ENCODE measurements around the gene DDX28. TPM values are rescaled to one million over a fixed set of nuclear protein-coding genes. Genes with fewer than 3 reads are reported as not detected.

Gene DDX28
- total RNA-seq (2022; extraction: Qiagen RNA extraction) = 17.2 to 21.0 TPM (median 19.3 TPM) in 5 replicates

GRCh38 chr16:68022728-68023537 is at the start of gene DDX28, which contains the start of gene DUS2:
TSS of gene DDX28 (minus strand) at chr16:68023232. CDS start at chr16:68023202, 30 bp downstream.
TSS of gene DUS2 (plus strand) at chr16:68023284. CDS start at chr16:68038024, 14,740 bp downstream.

GRCh38 chr16:68015681-68016080 is 7.4 kb downstream of the DDX28 start, which contains the start of gene DPEP2NB:
TSS of gene DPEP2NB (minus strand) at chr16:68015911. CDS start at chr16:68015770, 141 bp downstream.

GRCh38 chr16:67998779-67999688 is 24.0 kb downstream of the DDX28 start, which contains the start of gene DPEP2:
TSS of gene DPEP2 (minus strand) at chr16:67999484. CDS start at chr16:67993212, 6,272 bp downstream.

GRCh38 chr16:67979955-67980678 is 42.9 kb downstream of the DDX28 start, which contains the start of gene DPEP3:
TSS of gene DPEP3 (minus strand) at chr16:67980499. CDS start at chr16:67980380, 119 bp downstream.

Other genes with a start within 250 kb of the DDX28 start
- 8.0 to 9.5 TPM (median 8.4 TPM) in 5 replicates for gene RANBP10, start 216.7 kb downstream of the DDX28 start, total RNA-seq (2022; extraction: Qiagen RNA extraction)
- 0.21 to 0.63 TPM (median 0.44 TPM) in 5 replicates for gene TSNAXIP1, start 216.3 kb downstream of the DDX28 start, total RNA-seq (2022; extraction: Qiagen RNA extraction)
- 26.5 to 41.7 TPM (median 40.0 TPM) in 5 replicates for gene THAP11, start 180.9 kb downstream of the DDX28 start, total RNA-seq (2022; extraction: Qiagen RNA extraction)
- gene NUTF2, start 176.3 kb downstream of the DDX28 start, total RNA-seq (2022; extraction: Qiagen RNA extraction) = 232 to 250 TPM (median 235 TPM) in 5 replicates
- 21.8 to 28.3 TPM (median 26.3 TPM) in 5 replicates for gene CENPT, start 175.5 kb downstream of the DDX28 start, total RNA-seq (2022; extraction: Qiagen RNA extraction)
- 47.8 to 62.7 TPM (median 58.0 TPM) in 5 replicates for gene EDC4, start 150.2 kb downstream of the DDX28 start, total RNA-seq (2022; extraction: Qiagen RNA extraction)
- gene NRN1L, start 138.3 kb downstream of the DDX28 start, total RNA-seq (2022; extraction: Qiagen RNA extraction) = 0.15 to 0.24 TPM (median 0.20 TPM) in 4 of 5 replicates, not detected in the other
- 13.8 to 18.3 TPM (median 16.6 TPM) in 5 replicates for gene PSKH1, start 130.0 kb downstream of the DDX28 start, total RNA-seq (2022; extraction: Qiagen RNA extraction)
- 1.2 to 1.9 TPM (median 1.5 TPM) in 5 replicates for gene CTRL, start 91.4 kb downstream of the DDX28 start, total RNA-seq (2022; extraction: Qiagen RNA extraction)
- gene PSMB10, start 86.4 kb downstream of the DDX28 start, total RNA-seq (2022; extraction: Qiagen RNA extraction) = 37.3 to 52.6 TPM (median 52.0 TPM) in 5 replicates
- 4.5 to 13.3 TPM (median 12.1 TPM) in 5 replicates for gene LCAT, start 79.1 kb downstream of the DDX28 start, total RNA-seq (2022; extraction: Qiagen RNA extraction)
- 26.9 to 33.6 TPM (median 29.3 TPM) in 5 replicates for gene SLC12A4, start 54.6 kb downstream of the DDX28 start, total RNA-seq (2022; extraction: Qiagen RNA extraction)
- not detected in 5 replicates for gene DPEP3, start 42.7 kb downstream of the DDX28 start, total RNA-seq (2022; extraction: Qiagen RNA extraction)
- gene DPEP2, start 23.7 kb downstream of the DDX28 start, total RNA-seq (2022; extraction: Qiagen RNA extraction) = 0.05 TPM in 1 of 5 replicates, not detected in the others
- gene DPEP2NB, start 7.3 kb downstream of the DDX28 start, total RNA-seq (2022; extraction: Qiagen RNA extraction) = not detected in 5 replicates
- gene DUS2, start 52 bp upstream of the DDX28 start, total RNA-seq (2022; extraction: Qiagen RNA extraction) = 16.4 to 17.6 TPM (median 16.9 TPM) in 5 replicates
- gene NFATC3, start 62.1 kb upstream of the DDX28 start, total RNA-seq (2022; extraction: Qiagen RNA extraction) = 12.2 to 15.0 TPM (median 14.4 TPM) in 5 replicates
- gene ESRP2, start 212.9 kb upstream of the DDX28 start, total RNA-seq (2022; extraction: Qiagen RNA extraction) = 0.05 to 0.18 TPM (median 0.10 TPM) in 5 replicates
- 15.0 to 16.6 TPM (median 15.1 TPM) in 5 replicates for gene PLA2G15, start 222.1 kb upstream of the DDX28 start, total RNA-seq (2022; extraction: Qiagen RNA extraction)
- 29.4 to 34.5 TPM (median 31.3 TPM) in 5 replicates for gene SLC7A6, start 241.3 kb upstream of the DDX28 start, total RNA-seq (2022; extraction: Qiagen RNA extraction)